Endothelial cell of umbilical vein (primary cell): ENCODE results near the gene ZNF775. TPM values are rescaled to one million over a fixed set of nuclear protein-coding genes. Genes with fewer than 3 reads are reported as not detected.

Source experiments
- BruUV-seq: library from RNA; stranded (reverse); fragments of 400-500 nt; replicated peaks from 2 replicates; lab custom pipeline; 2021; lab: Mats Ljungman, UMichigan
- CTCF ChIA-PET: fragments of 300-600, 350-600 bp; sonication (Branson Sonifier 250); formaldehyde crosslinking; loops from one replicate; lab custom pipeline; 2021; ENCODE audit warnings: antibody characterized with exemption, inconsistent platforms; lab: Charles Lee
- POLR2A ChIA-PET: fragments of 300-600, 350-600 bp; sonication (Branson Sonifier 250); formaldehyde crosslinking; loops from one replicate; lab custom pipeline; 2021; ENCODE audit warnings: antibody characterized with exemption, inconsistent platforms; lab: Charles Lee
- DNase-seq: peaks from one replicate; pipeline ENCODE4 v3.0.0-alpha.2; 2011; ENCODE audit warnings: low read depth, low spot score
- FAIRE-seq: peaks from 2 replicates; lab custom pipeline; 2011; peaks lifted over from hg19 to GRCh38; lab: Jason Lieb, UNC
- H2AFZ ChIP-seq: 2 replicates; pipeline ENCODE4 v1.6.0; 2012; ENCODE audit warnings: low read depth, low read length, control low read depth, inconsistent platforms
- H3K27ac ChIP-seq: 2 replicates; pipeline ENCODE4 v1.5.1; 2011; ENCODE audit warnings: low read depth, mild to moderate bottlenecking, control low read depth, low read length, moderate library complexity; ENCODE audit not compliant: insufficient read depth
- H3K27me3 ChIP-seq, 2 experiments: 2 replicates each; pipeline versions ENCODE4 v1.6.0 to v1.6.1; 2011; ENCODE audit warnings: low read length in 2 of 2, mixed read lengths in 1 of 2; ENCODE audit not compliant: control insufficient read depth in 2 of 2, insufficient read depth in 2 of 2
- H3K36me3 ChIP-seq, 2 experiments: 2 replicates in 1 of 2; 3 replicates in 1 of 2; pipeline ENCODE4 v1.5.1; 2011; ENCODE audit warnings: low read length in 2 of 2, mild to moderate bottlenecking in 1 of 2, moderate library complexity in 1 of 2; ENCODE audit not compliant: control insufficient read depth in 2 of 2, insufficient read depth in 2 of 2; ENCODE audit errors: extremely low read depth in 1 of 2
- H3K4me1 ChIP-seq: 3 replicates; pipeline ENCODE4 v1.5.1; 2011; ENCODE audit warnings: mild to moderate bottlenecking, low read length; ENCODE audit not compliant: control insufficient read depth, insufficient read depth; ENCODE audit errors: extremely low read depth
- H3K4me2 ChIP-seq: 2 replicates; pipeline ENCODE4 v1.6.1; 2011; ENCODE audit warnings: low read length, control low read depth, mixed read lengths; ENCODE audit not compliant: insufficient read depth
- H3K4me3 ChIP-seq, 3 experiments: fragments of 200-600 bp in 1 of 3; sonication (generic), shearing (Covaris generic) in 1 of 3; replicated peaks in 1 of 3; 2 replicates each; pipeline ENCODE4 v1.5.1; 2011 to 2016; ENCODE audit warnings: control low read depth in 3 of 3, low read length in 3 of 3, mild to moderate bottlenecking in 2 of 3, inconsistent platforms in 1 of 3, low read depth in 1 of 3, moderate library complexity in 1 of 3; ENCODE audit not compliant: insufficient read depth in 1 of 3
- H3K79me2 ChIP-seq: 2 replicates; pipeline ENCODE4 v1.6.0; 2012; ENCODE audit warnings: low read length, inconsistent platforms; ENCODE audit not compliant: control insufficient read depth, insufficient read depth
- H3K9ac ChIP-seq: replicated peaks from 2 replicates; pipeline ENCODE3; 2011; ENCODE audit warnings: low read length, control low read depth; ENCODE audit not compliant: insufficient read depth; ENCODE audit errors: extremely low read depth
- H3K9me1 ChIP-seq: replicated peaks from 3 replicates; pipeline ENCODE4 v1.6.0; 2011; ENCODE audit warnings: mild to moderate bottlenecking, low read length; ENCODE audit not compliant: control insufficient read depth, insufficient read depth; ENCODE audit errors: extremely low read depth
- H3K9me3 ChIP-seq: replicated peaks from 2 replicates; pipeline ENCODE4 v1.5.1; 2012; ENCODE audit warnings: low read length, inconsistent platforms; ENCODE audit not compliant: control insufficient read depth, insufficient read depth
- H4K20me1 ChIP-seq: replicated peaks from 2 replicates; pipeline ENCODE3; 2011; ENCODE audit warnings: mild to moderate bottlenecking, low read length; ENCODE audit not compliant: control insufficient read depth, insufficient read depth; ENCODE audit errors: extremely low read depth
- EZH2 ChIP-seq: IDR thresholded peaks from 2 replicates; pipeline ENCODE4 v1.6.1; 2012; ENCODE audit warnings: borderline replicate concordance, low read depth, mild to moderate bottlenecking, moderate library complexity, low read length, inconsistent platforms; ENCODE audit not compliant: severe bottlenecking
- FOS ChIP-seq: IDR thresholded peaks from 2 replicates; pipeline ENCODE4 v1.6.1; 2011; ENCODE audit warnings: mild to moderate bottlenecking, low read length, moderate library complexity, borderline replicate concordance; ENCODE audit not compliant: insufficient read depth
- GATA2 ChIP-seq: IDR thresholded peaks from 2 replicates; pipeline ENCODE4 v1.7.0; 2011; ENCODE audit warnings: low read depth, mild to moderate bottlenecking, moderate library complexity, mixed read lengths, low read length; ENCODE audit not compliant: insufficient read length, insufficient read depth
- JUN ChIP-seq: IDR thresholded peaks from 2 replicates; pipeline ENCODE4 v1.6.1; 2011; ENCODE audit warnings: borderline replicate concordance, low read depth; ENCODE audit not compliant: insufficient read length, insufficient read depth
- MAX ChIP-seq: IDR thresholded peaks from 2 replicates; pipeline ENCODE4 v1.6.1; 2011; ENCODE audit not compliant: insufficient read depth, insufficient read length
- MYC ChIP-seq: IDR thresholded peaks from one replicate; pipeline ENCODE4 v1.6.1; 2011; ENCODE audit warnings: mild to moderate bottlenecking, low read depth, low read length
- POLR2A ChIP-seq: IDR thresholded peaks from 2 replicates; pipeline ENCODE4 v1.6.1; 2012; ENCODE audit warnings: low read depth, mild to moderate bottlenecking, control low read depth, low read length
- POLR2AphosphoS5 ChIP-seq: IDR thresholded peaks from 2 replicates; pipeline ENCODE4 v1.6.1; 2012; ENCODE audit warnings: low read depth, mild to moderate bottlenecking, control low read depth, low read length, moderate library complexity; ENCODE audit not compliant: insufficient read depth
- dilution Hi-C: fragments of 300-500 bp; cut with MboI; formaldehyde crosslinking; loops from one replicate; pipeline ENCODE4 v1.15.0; 2019; ENCODE audit warnings: low sequenced_read_pairs; ENCODE audit not compliant: extremely low pct_ligation_motif_present
- intact Hi-C: fragments of 100-400 bp; cut with micrococcal nuclease; formaldehyde crosslinking; loops from one replicate; pipeline ENCODE4 v1.10.0; 2022
- polyA plus RNA-seq, 4 experiments: library from polyadenylated mRNA; depleted of rRNA in 3 of 4; stranded (reverse) in 3 of 4; unstranded in 1 of 4; fragments of >200 nt; gene quantifications; 2 replicates each; pipeline versions ENCODE4 v1.2.1 to v1.2.3, GENCODE V29; 2011 to 2012; ENCODE audit warnings: missing spikeins in 1 of 4
- total RNA-seq: library from RNA; stranded (reverse); gene quantifications from 2 replicates; pipeline ENCODE4 v1.2.3, GENCODE V29; 2021
- TF ChIP-seq, protein P1 (sequence below), 2 donors: IDR thresholded peaks; 1 replicate in 1 of 2; 2 replicates in 1 of 2; pipeline ENCODE4 v1.5.1; 2011; ENCODE audit warnings: low read length in 2 of 2, mild to moderate bottlenecking in 2 of 2, moderate library complexity in 2 of 2, control low read depth in 1 of 2, inconsistent platforms in 1 of 2, low read depth in 1 of 2; ENCODE audit not compliant: insufficient read depth in 1 of 2; ENCODE audit errors: extremely low read depth in 1 of 2

ZNF775 gene
- total and polyA plus RNA-seq, 2 donors (not counting 3 experiments of a cell fraction or from before 2014, with no cell fraction given): 5.8 to 8.3 TPM

- POLR2A ChIA-PET: no interaction called here
- Histone ChIP-seq H3K27me3 (no peaks in the 10 kb centered on the region), H3K9me1 (no peaks in the 10 kb centered on the region), H3K4me3 (no peak overlapping the region), H2AFZ (no peak overlapping the region), H4K20me1 (no peaks in the 10 kb centered on the region), H3K4me1 (peaks cover 29% of the 10 kb centered on the region), H3K27ac (peak overlapping the region; percentile 7), H3K79me2 (peaks cover 43% of the 10 kb centered on the region), H3K4me2 (no peak overlapping the region), H3K9ac (no peak overlapping the region), H3K9me3 (no peaks in the 10 kb centered on the region), H3K36me3 (peaks cover 7 to 24% of the 10 kb centered on the region in 2 experiments)
- intact Hi-C loops: loop anchor here (5.0 to 10.0 kb wide), 2 partner anchors 188 to 211 kb away; partner anchors contain the start of gene GIMAP4
- DNase-seq (no peak), FAIRE-seq (no peak)
- dilution Hi-C loops: no loop called here
- CTCF ChIA-PET: interaction anchor here (1.3 to 1.8 kb wide), 2 partner anchors 16 to 21 kb away, joined by 4 to 11 read pairs; no protein-coding TSS in a partner anchor
- TF ChIP-seq MYC (no peak), EZH2 (no peak), GATA2 (no peak), POLR2A (no peak), FOS (no peak), MAX (no peak), JUN (no peak), POLR2AphosphoS5 (no peak)
- TF ChIP-seq, protein P1, sequence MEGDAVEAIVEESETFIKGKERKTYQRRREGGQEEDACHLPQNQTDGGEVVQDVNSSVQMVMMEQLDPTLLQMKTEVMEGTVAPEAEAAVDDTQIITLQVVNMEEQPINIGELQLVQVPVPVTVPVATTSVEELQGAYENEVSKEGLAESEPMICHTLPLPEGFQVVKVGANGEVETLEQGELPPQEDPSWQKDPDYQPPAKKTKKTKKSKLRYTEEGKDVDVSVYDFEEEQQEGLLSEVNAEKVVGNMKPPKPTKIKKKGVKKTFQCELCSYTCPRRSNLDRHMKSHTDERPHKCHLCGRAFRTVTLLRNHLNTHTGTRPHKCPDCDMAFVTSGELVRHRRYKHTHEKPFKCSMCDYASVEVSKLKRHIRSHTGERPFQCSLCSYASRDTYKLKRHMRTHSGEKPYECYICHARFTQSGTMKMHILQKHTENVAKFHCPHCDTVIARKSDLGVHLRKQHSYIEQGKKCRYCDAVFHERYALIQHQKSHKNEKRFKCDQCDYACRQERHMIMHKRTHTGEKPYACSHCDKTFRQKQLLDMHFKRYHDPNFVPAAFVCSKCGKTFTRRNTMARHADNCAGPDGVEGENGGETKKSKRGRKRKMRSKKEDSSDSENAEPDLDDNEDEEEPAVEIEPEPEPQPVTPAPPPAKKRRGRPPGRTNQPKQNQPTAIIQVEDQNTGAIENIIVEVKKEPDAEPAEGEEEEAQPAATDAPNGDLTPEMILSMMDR (IDR thresholded peaks at IDR 0.05; ENCODE audit: extremely low read depth in 1 of 2, insufficient read depth in 1 of 2, low read depth in 1 of 2, low read length in 2 of 2): no peak
- BruUV-seq: no TSS peak
Observed at GRCh38 chr7:150376560-150376959, 2.6 kb upstream of the ZNF775 start.
